Breast epithelium (tissue), 3 donors: ENCODE measurements around the gene MTUS2.

Experiments
- CTCF ChIP-seq, 3 donors: fragments of 450-650 bp; IDR thresholded peaks; one replicate each; pipeline ENCODE4 v1.5.1; 2016 to 2017; ENCODE audit warnings: antibody characterized with exemption in 3 of 3, mild to moderate bottlenecking in 3 of 3, moderate library complexity in 3 of 3
- POLR2AphosphoS5 ChIP-seq, 3 donors: sonication (generic); formaldehyde crosslinking; IDR thresholded peaks; one replicate each; pipeline ENCODE4 v1.6.1; 2017; ENCODE audit warnings: antibody characterized with exemption in 3 of 3

GRCh38 chr13:29369060-29369743 lies 549.1 kb downstream of the MTUS2 start:
- TF ChIP-seq CTCF (IDR thresholded peaks at IDR 0.05) = peak in 2 of 3 donors; percentile 18 to 27
- no peak for TF ChIP-seq POLR2AphosphoS5 (IDR thresholded peaks at IDR 0.05)
